Germinal center (tissue), 1 donor: Measurements from ENCODE around the gene LRRN4CL.
A peak's percentile ranks its signal among the peaks of the same experiment; 100 is the strongest.
"Not testable (repeated sequence)": the region's sequence is repeated elsewhere in the genome, so short reads cannot be mapped to it uniquely, and the experiment has no call there.

Experiments used
- DNase-seq: peaks from one replicate; pipeline ENCODE4 v3.0.0; 2012; ENCODE audit warnings: mixed read lengths, low spot score

LRRN4CL gene

DNA sequence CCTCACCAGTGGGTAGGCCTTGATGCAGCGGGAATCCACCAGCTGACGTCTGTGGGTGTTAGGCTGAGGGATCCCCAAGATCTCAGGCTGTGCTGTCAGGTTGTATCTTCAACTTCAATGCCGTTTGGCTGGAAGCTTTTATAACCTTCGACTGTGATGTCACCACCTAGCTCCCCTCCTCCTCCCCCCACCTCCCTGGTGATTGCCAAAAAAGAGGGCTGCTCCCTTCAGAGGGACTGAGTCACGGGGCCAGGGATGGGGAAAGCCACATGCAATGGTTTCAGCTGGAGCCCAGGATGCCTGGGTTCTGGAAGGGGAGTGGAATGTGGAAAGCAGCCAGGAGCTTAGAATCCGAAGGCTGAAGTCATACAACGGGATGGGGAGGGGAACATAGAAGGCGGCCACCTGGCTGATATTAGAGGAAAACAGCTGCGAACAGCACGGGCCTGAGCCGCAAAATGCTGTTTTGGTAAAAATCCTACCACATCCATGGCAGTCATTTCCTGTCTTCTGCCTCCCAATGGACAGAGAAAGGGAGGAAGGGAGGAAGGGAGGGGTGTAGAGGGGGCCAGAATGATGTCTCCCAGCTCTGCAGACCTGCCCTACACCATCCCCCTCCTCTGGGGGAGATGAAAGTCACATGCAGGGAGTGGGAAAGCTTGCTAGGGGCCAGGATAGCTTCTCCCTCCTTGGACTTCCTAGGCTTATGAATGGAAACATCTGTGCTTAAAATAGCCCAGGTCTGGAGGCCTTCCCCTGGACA, at the start of gene LRRN4CL:
LRRN4CL (minus strand) TSS at position 110 of the 763 bp plus-strand sequence. CDS start 1,022 bp downstream, outside the sequence.
- no peak for DNase-seq

DNA sequence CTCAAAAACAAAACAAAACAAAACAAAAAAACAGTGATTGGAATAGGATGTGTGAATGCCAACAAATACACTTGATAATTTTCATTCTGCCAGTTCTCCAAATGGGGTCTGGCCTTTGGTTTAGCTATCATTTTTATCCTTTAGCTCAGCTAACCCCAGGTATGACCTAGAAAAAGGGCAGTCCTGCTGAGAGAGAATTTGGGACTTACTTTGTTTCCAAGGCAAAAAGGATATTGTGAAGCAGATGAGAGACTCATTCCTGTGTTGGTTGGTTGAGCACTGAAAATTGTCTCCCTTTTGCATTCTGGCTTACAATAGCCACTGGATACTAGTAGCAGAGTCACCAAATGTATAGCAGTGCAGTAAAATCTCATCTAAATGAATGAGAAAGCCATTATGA, 47.9 kb upstream of the LRRN4CL start:
- no peak for DNase-seq

DNA sequence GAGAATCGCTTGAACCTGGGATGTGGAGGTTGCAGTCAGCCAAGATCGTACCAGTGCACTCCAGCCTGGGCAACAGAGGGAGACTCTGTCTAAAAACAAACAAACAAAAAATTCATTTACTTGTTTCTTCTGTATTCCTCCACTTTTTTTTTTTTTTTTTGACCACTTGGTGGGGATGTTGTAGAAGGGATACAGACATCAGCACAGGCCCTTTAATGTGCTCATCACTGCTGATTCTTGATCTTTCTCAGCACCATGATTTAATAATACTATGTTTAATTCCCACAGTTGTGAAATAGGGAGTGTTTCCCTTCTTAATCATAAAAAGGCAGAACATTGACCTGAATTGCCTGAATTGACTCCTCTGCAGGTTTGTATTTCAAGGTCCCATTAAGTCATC, 43.5 kb upstream of the LRRN4CL start:
- no peak for DNase-seq

DNA sequence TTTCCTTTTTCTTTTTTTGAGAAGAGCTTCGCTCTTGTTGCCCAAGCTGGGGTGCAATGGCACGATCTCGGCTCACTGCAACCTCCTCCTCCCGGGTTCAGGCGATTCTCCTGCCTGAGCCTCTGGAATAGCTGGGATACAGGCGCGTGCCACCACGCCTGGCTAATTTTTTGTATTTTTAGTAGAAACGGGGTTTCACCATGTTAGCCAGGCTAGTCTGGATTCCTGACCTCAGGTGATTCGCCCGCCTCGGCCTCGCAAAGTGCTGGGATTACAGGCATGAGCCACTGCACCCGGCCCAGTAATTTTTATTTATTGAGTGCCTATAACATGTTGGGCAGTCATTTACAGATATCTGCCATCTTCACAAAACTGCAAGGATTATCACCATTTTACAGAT, 40.7 kb upstream of the LRRN4CL start:
- not testable (repeated sequence) for DNase-seq

DNA sequence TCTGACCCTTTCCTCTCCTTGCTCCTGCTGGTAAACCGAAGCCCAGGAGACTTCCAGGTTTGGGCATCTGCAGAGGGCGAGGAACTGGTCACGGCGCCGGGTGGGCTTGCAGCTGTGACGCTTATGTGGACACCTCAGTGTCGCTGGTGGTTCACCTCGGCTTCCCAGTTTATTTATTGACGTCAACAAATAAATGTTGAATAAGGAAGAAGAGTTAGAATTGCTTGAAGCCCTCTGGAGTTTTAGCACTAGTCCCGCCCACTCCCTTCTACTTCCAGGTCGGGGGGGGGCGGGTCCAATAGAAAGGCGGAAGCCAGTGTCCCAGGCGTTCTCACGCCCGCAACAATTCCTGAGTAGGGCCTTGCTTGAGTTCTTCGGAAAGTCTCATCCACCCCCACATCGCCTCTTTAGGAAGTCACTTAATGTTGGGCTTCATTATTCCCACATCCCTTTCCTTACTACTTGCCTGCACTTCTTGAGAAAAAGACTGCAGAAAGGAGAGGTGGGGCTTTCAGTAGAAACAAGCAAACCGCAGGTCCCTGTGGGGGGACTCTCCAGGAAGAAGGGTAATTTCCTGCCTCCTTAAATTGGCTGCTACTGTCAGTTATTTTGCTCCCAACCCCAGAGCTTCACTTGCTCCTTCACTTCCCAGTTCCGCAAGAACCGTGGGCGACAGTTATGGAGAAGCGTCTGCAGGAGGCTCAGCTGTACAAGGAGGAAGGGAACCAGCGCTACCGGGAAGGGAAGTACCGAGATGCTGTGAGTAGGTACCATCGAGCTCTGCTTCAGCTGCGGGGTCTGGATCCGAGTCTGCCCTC, 39.0 kb upstream of the LRRN4CL start, which contains the start of gene TTC9C:
TTC9C (plus strand) TSS at position 316 of the 818 bp plus-strand sequence; CDS start at position 679, 363 bp downstream.
- peak; percentile 84 for DNase-seq

GRCh38 chr11:62727872-62728170, 38.5 kb upstream of the LRRN4CL start:
- peak; percentile 89 for DNase-seq

GRCh38 chr11:62727165-62727871, 38.0 kb upstream of the LRRN4CL start, which contains the start of gene HNRNPUL2:
Gene HNRNPUL2, minus strand, starts transcription at chr11:62727457. Its CDS starts 301 bp downstream, at chr11:62727156.
- DNase-seq, result peak; percentile 98

GRCh38 chr11:62726915-62727164, 37.5 kb upstream of the LRRN4CL start:
- DNase-seq, result no peak

GRCh38 chr11:62726156-62726914, 37.0 kb upstream of the LRRN4CL start:
- no peak for DNase-seq

DNA sequence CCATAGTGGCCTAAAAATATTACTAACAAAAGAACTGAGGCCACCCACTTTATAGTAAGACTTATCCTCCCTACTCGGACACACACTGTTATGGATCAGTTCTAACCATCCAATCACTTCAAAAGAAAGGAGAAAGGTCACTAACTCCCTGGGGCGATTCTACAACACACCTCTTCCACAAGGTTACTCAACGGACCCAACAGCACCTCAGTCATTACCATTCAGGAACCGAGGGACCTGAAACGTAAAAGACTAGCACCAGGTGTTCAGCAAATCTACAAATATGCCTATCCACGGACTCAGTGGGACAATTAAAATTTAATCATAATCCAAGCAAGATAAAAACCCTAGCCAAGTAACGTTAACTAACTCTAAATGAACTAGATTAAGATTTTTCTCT, 36.3 kb upstream of the LRRN4CL start:
- no peak for DNase-seq

GRCh38 chr11:62724171-62724570, 34.8 kb upstream of the LRRN4CL start:
- DNase-seq, result no peak

- DNase-seq, result no peak
Observed at GRCh38 chr11:62721994-62722393, 32.7 kb upstream of the LRRN4CL start.

DNA sequence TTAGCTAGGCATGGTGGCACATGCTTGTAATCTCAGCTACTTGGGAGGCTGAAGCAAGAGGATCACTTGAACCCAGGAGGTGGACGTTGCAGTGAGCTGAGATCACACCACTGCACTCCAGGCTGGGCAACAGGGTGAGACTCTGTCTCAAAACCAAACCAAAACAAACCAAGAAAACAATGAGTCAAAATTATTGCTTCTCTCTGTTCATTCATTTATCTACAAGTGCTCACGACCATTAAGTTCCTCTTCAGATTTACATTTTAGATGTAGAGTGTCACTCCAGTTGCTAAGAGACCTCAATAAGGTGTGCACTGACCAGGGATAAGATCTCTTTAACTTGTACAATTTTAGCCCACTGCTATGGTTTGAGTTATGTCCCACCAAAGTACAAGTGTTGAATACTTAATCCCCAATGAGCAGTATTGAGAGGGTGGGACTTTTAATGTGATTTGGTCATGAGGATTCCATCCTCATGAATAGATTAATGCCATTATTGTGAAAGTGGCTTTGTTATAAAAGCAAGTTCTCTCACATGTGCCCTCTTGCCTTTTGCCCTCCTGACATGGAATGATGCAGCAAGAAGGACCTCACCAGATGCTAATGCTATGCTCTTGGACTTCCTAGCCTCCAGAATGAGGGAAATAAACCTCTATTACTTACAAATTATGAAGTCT, 30.1 kb upstream of the LRRN4CL start:
- no peak for DNase-seq

GRCh38 chr11:62716816-62717215, 27.5 kb upstream of the LRRN4CL start:
- no peak for DNase-seq

GRCh38 chr11:62716206-62716605, 26.9 kb upstream of the LRRN4CL start:
- no peak for DNase-seq

- no peak for DNase-seq
Observed at GRCh38 chr11:62715150-62716130, 26.1 kb upstream of the LRRN4CL start.

- no peak for DNase-seq
Observed at GRCh38 chr11:62713343-62713742, 24.0 kb upstream of the LRRN4CL start.

GRCh38 chr11:62712861-62713260, 23.5 kb upstream of the LRRN4CL start:
- no peak for DNase-seq

- no peak for DNase-seq
Observed at GRCh38 chr11:62712276-62712812, 23.0 kb upstream of the LRRN4CL start.

DNA sequence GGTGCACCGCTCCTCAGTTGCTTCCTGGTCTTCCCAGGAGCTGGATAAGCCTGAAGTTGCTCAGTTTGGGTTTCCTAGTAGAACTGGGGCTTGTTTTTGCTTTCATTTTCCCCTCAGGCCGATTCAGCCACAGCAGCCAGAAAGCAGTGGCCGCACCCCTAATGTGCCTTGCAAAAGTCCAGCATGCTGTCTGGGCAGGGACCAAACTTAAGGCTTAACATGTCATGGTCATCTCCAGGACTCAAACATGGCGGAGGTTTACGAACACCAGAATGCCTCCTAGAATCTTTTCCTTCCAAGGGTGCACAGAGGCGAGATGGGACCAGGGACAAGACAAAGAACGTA, 20.6 kb upstream of the LRRN4CL start:
- DNase-seq, result no peak
